DMS79 treated with DMSO at 0.1 percent for 48 hours (cell line): ENCODE data around the gene NACC2.

ENCODE experiments used
- DNase-seq: peaks from one replicate; lab custom pipeline; 2025; lab: John Stamatoyannopoulos, UW

NACC2 gene

GRCh38 chr9:136021872-136022681 is 73.0 kb downstream of the NACC2 start:
- no peak for DNase-seq

- DNase-seq: no peak
Observed at GRCh38 chr9:136021171-136021871, 73.8 kb downstream of the NACC2 start.

- no peak for DNase-seq
Observed at GRCh38 chr9:136020671-136021070, 74.4 kb downstream of the NACC2 start.

GRCh38 chr9:136020206-136020605 is 74.9 kb downstream of the NACC2 start:
- DNase-seq: no peak

GRCh38 chr9:136019681-136020060 is 75.4 kb downstream of the NACC2 start:
- no peak for DNase-seq

- no peak for DNase-seq
Observed at GRCh38 chr9:136019041-136019680, 75.9 kb downstream of the NACC2 start.

GRCh38 chr9:136018257-136019031 is 76.6 kb downstream of the NACC2 start:
- no peak for DNase-seq

- no peak for DNase-seq
Observed at GRCh38 chr9:136017289-136018190, 77.5 kb downstream of the NACC2 start.

- DNase-seq: no peak
Observed at GRCh38 chr9:136016572-136017288, 78.4 kb downstream of the NACC2 start.

- no peak for DNase-seq
Observed at GRCh38 chr9:136015656-136016571, 79.2 kb downstream of the NACC2 start.

- no peak for DNase-seq
Observed at GRCh38 chr9:136014924-136015633, 80.0 kb downstream of the NACC2 start.

GRCh38 chr9:136014147-136014923 is 80.8 kb downstream of the NACC2 start:
- no peak for DNase-seq

- no peak for DNase-seq
Observed at GRCh38 chr9:136013524-136014034, 81.5 kb downstream of the NACC2 start.

- no peak for DNase-seq
Observed at GRCh38 chr9:136013116-136013515, 82.0 kb downstream of the NACC2 start.

- DNase-seq: no peak
Observed at GRCh38 chr9:136012651-136013050, 82.4 kb downstream of the NACC2 start.

- no peak for DNase-seq
Observed at GRCh38 chr9:136011703-136012496, 83.2 kb downstream of the NACC2 start.

GRCh38 chr9:136011376-136011702 is 83.8 kb downstream of the NACC2 start:
- no peak for DNase-seq
